HPDE6-E6E7 (cell line): ENCODE results near the gene CERKL.

Experiments
- DNase-seq: peaks from one replicate; pipeline ENCODE4 v3.0.0; 2011; ENCODE audit warnings: missing footprints; ENCODE audit errors: extremely low spot score

The CERKL gene

GRCh38 chr2:181677912-181678586 is 21.1 kb upstream of the CERKL start:
- DNase-seq = no peak

DNA sequence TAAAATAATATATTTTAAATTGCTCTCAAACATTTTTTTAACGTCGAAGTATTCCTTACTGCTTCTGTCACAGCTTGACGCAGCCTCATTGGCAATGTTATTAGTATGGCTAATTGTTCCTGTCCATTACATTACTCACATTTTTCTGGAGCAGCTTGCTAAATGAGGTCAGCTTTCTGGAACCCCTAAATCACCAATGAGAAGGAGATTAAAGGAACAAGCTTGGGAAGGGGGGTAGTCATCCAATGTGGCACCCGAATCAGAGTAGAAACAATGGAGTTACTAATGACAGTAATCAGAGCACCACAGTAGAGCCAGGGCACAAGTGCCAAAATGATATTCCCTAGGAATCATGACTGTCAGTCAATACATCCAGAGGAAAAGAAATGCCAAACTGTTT is 18.3 kb upstream of the CERKL start:
- no peak for DNase-seq

DNA sequence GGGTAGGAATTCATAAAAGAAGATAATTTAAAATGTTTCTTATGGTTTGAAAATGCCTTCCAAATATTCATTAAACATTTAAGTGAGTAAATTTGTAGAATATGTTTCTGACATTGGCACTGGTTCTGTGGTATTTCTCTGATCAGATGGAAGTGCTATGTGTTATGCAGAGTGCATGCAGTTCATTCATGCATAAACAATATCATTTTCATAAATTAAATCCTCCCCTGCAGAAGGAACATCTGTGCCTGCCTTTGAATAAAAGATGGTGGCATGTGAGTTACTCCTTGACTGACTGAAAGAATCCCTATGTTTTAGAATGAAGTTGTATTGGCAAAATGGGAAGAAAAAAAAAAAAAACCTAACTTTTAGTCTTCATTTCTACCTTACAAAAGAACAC is 17.6 kb upstream of the CERKL start:
- DNase-seq = no peak

DNA sequence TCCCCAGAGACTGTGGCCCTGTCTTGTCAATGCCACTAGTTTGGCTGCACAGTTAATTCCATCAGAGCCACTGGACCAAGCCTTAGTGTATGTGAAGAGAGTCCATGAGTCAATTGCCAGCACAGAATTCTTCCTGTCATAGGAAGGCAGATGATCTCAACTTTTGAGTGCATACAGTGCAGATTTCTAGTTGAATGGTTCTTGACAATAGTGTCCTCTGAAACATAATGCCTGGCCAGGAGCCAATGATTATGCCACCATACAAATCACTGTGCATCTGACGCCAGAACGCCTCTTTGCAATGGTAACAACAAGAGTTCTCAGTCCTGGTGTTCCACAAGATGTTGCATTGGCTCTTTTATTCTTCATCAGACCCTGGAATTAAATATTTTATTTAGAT is 16.3 kb upstream of the CERKL start:
- DNase-seq = no peak

- no peak for DNase-seq
Measured at GRCh38 chr2:181672255-181673008, 15.5 kb upstream of the CERKL start.

- no peak for DNase-seq
Measured at GRCh38 chr2:181670632-181671031, 13.7 kb upstream of the CERKL start.

DNA sequence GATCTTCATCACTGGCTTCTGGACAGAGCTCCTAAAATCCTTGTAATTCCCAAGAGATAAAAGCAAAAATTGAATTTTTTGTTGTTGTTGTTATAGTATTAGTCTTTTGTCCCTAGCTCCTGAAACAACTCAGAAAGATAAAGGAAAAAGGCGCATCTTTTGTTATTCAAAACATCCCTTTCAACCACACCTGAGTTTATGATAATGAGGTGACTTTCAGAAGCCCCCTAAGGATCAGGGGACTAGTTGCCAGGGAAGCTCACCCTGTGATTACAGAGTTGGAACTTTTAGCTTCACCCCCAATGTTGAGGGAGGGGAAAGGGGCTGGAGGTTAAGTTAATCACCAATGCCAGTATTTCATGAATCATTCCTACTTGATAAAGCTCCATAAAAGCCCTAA is 10.3 kb upstream of the CERKL start:
- DNase-seq = no peak

DNA sequence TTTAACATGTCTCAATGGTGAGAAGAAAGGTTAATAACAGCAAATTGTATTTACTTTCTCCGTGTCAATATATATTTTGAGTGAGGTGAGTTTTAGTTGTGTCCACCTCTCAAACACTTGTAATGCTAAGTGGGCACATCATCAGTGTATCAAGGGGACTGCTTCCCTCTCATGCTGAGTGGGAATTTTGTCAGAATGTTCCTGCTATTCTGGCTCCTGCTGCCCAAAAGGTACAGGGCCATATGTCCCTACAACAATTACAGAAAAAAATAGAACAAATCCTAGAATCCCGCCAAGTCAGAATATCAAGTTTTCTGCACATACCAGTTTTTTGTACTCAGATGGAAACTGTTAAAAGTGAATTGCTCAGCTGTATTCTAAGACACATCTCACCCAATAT is 5.4 kb upstream of the CERKL start:
- DNase-seq = no peak

DNA sequence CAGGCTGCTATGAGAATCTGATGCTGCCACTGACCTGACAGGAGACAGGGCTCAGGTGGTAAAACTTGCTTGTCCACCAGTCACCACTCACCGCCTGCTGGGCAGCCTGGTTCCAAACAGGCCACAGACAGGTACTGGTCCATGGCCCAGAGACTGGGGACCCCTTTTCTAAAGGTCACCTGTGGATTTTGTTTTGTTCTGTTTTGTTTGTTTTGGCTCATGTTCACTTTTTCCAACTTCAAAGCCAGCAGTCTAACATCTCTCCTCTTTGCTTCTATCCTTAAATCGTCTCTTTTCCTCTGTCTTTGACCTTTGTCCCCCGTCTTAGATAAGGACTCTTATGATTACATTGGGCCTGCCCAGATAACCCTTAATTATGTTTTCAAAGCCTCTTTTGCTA is 3.3 kb upstream of the CERKL start:
- no peak for DNase-seq

- no peak for DNase-seq
Measured at GRCh38 chr2:181658444-181658843, 1.5 kb upstream of the CERKL start.

DNA sequence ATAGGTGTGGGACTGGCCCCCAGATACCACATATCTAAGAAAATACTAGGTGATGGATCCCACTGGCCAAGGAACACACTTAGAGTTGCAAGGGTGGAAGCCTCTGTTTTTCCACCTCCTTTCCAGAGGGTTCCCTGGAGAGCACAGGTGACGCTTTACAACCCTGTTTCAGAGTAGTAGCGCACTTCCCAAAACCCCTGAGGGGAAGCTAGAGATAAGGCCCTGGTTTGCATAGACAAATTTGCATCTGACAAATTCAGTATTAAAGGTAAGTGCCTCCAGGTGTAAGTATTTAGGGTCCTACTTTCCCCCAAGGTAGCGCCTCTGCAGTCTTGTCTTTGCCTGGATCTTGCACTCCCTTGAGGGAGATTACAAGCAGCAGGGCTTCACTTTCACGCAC is 474 bp upstream of the CERKL start:
- no peak for DNase-seq

DNA sequence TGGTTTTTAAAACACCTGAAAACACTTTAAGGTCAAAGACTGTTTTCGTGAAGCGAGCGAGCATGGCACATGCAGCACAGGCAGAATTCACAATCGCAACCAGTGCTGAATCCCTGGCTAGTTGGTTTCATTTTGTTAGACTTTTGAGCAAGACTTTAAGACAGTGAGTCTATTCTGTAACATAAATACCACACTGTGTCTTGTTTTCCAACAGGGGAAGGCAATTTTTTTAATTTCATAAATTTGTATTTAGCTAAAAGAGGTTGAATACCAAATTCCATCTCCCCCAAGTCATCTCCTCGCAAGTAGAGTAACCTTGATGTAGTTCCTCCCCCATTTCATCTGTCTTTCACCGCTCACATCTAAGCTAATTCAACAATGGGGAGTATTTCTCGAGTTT is 1.4 kb downstream of the CERKL start:
- DNase-seq = no peak

GRCh38 chr2:181649436-181649979 is 7.4 kb downstream of the CERKL start:
- no peak for DNase-seq

DNA sequence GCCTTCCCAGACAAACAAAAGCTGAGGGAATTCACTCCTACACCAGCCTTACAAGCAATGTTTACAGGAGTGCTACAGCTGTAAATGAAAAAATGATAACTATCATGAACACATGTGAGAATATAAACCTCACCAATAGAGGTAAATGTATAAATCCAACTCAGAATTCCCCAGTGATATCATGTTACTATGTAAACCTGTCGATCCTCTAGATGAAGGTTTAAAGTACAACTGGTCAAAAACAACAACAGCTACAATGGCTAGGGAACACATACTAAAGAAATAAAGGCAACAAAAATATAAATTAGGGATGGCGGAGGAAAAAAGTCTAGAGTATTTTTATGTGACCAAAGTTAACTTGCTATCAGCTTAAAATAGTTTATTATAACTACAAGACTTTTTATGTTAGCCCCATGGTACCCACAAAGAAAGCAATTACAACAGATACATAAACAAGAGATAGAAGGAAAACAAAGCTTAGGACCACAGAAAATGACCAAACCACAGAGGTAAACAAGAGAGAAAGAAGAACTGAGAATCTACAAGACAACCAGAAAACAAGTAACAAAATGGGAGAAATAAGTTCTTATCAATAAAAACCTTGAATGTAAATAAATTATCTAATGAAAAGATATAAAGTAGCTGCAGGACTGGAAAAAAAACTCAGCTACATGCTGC is 8.3 kb downstream of the CERKL start:
- DNase-seq = no peak

- DNase-seq = no peak
Measured at GRCh38 chr2:181646415-181646987, 10.4 kb downstream of the CERKL start.

DNA sequence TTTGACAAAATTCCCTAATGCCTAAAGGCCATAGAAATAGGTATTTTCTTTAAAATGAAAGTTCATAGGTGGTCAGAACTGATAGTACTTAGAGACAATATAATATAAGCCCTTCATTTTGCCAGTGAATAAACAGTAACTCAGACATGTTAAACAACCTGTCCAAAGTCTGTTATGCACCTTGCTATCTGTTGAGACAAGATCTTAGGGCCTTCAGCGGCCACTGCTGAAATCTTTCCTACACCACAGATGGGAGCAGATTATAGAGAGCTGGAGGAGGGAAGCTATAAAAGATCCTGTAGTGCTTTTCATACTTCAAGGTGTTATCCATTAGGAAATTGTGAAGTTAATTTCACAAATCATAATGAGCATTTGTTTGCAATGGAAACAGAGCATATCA is 13.8 kb downstream of the CERKL start:
- no peak for DNase-seq

- DNase-seq = no peak
Measured at GRCh38 chr2:181642086-181642485, 14.8 kb downstream of the CERKL start.

- DNase-seq = no peak
Measured at GRCh38 chr2:181639686-181640085, 17.2 kb downstream of the CERKL start.

- DNase-seq = no peak
Measured at GRCh38 chr2:181632733-181633401, 24.0 kb downstream of the CERKL start.

DNA sequence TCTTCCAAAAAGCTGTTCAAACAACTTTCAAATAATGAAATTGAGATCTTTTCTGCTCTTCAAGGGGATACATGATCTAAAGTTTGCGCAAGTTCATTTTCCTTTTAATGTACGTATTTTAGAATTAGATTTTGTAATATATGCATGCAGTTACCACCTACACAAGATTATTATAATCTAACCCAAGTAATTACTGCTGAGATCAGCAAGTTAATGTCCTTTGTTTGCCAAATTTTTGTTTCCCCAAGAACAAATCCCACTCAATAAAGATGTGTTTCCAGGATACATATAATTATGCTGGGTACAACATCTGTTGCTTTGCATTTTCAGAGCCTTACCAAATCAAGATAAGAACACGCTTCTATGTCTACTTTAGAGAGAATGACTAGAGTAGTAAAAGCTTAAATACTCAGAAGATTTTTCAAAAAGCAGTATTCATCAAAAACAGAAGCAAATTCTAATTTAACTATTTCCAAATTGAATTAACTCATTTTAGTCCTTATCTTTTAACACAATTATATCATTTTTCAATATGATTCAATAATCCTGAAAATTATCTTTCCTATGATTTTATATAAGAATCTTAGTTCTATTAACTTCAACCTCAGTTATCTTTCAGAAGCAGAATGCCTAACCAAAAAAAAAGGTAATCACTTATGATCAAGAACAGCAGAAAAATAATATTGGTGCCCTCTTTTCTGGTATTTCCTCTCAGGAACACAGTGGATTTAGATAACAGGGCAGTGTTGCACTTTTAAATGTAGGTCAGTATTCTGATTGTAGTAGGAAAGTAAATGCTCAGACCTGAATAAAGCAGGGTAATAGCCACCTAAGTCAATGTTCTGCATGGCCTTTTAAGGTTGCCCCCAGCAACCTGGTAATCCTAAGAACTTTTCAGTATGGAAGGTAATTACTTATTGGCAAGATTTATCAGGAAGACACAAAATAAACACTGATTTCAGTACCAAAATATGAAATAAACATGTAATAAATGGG is 28.0 kb downstream of the CERKL start:
- no peak for DNase-seq

DNA sequence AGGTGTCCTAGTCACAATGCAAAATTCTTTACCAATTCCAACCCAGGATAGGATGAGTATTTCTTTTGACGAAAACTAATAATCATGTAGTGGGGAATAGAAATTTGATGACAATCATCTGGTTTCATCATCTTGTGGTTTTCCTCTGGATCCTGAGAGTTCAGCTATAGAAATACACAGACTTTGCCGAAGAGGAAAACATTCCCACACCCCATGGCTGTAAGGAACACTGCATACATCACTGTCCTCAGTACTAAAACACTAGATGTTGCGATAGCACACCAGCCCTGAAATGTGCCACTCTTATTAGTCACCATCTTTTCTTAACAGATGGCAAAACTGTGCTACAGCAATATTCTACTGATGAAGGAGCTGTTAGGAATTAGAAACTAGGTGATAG is 29.4 kb downstream of the CERKL start:
- DNase-seq = no peak
